Gastroesophageal sphincter (tissue), 4 donors: Measurements from ENCODE around the gene DPEP1. TPM values are rescaled to one million over a fixed set of nuclear protein-coding genes. Genes with fewer than 3 reads are reported as not detected.
A peak's percentile ranks its signal among the peaks of the same experiment; 100 is the strongest.
"Not testable (repeated sequence)": the region's sequence is repeated elsewhere in the genome, so short reads cannot be mapped to it uniquely, and the experiment has no call there.

Experiments
- ATAC-seq: fragments of 150-250 bp; one replicate; pipeline ENCODE4 v1.9.1; 2016; ENCODE audit warnings: mild to moderate bottlenecking, moderate library complexity
- H3K27ac ChIP-seq, 4 donors: fragments of 200-600 bp; sonication (generic) in 3 of 4; 1 replicate in 3 of 4; 2 replicates in 1 of 4; pipeline ENCODE4 v1.5.1; 2016 to 2019
- H3K27me3 ChIP-seq: fragments of 200-600 bp; sonication (generic); one replicate; pipeline ENCODE4 v1.5.1; 2019
- H3K36me3 ChIP-seq, 2 donors: fragments of 200-600 bp; sonication (generic); one replicate each; pipeline ENCODE4 v1.5.1; 2019; ENCODE audit warnings: control low read depth in 1 of 2
- H3K4me1 ChIP-seq, 3 donors: fragments of 200-600 bp; sonication (generic); 1 replicate in 2 of 3; 2 replicates in 1 of 3; pipeline ENCODE4 v1.5.1; 2016 to 2019; ENCODE audit warnings: control low read depth in 2 of 3
- H3K4me3 ChIP-seq, 2 donors: fragments of 200-600 bp; sonication (generic); one replicate each; pipeline ENCODE4 v1.5.1; 2019; ENCODE audit warnings: mild to moderate bottlenecking in 1 of 2, moderate library complexity in 1 of 2
- H3K9me3 ChIP-seq, 3 donors: fragments of 200-600 bp; sonication (generic); one replicate each; pipeline ENCODE4 v1.5.1; 2017 to 2019; ENCODE audit warnings: control low read depth in 2 of 3
- EP300 ChIP-seq: sonication (generic); formaldehyde crosslinking; IDR thresholded peaks from one replicate; pipeline ENCODE4 v1.6.1; 2017; ENCODE audit warnings: antibody characterized with exemption, mild to moderate bottlenecking
- POLR2A ChIP-seq, 2 donors: fragments of 450-650 bp; IDR thresholded peaks; one replicate each; pipeline ENCODE4 v1.6.1; 2017; ENCODE audit warnings: antibody characterized with exemption in 2 of 2, mild to moderate bottlenecking in 2 of 2, moderate library complexity in 1 of 2
- POLR2AphosphoS5 ChIP-seq: sonication (generic); formaldehyde crosslinking; IDR thresholded peaks from one replicate; pipeline ENCODE4 v1.6.1; 2017; ENCODE audit warnings: antibody characterized with exemption
- WGBS, 2 donors: methylation state at CpG; one replicate each; pipeline ENCODE4 v1.1.5; 2018; ENCODE audit warnings: low coverage in 1 of 2; 5-methylcytosine and 5-hydroxymethylcytosine counted together
- total RNA-seq, 4 donors: library from RNA; depleted of rRNA; stranded (reverse); fragments of >200 nt; gene quantifications; one replicate each; pipeline ENCODE4 v1.1.0, GENCODE V29; 2016
- TF ChIP-seq, protein P1 (sequence below), 4 experiments: fragments of 200-600 bp in 2 of 4; fragments of 450-650 bp in 2 of 4; sonication (generic) in 1 of 4; IDR thresholded peaks; one replicate each; pipeline ENCODE4 v1.5.1; 2017 to 2019; ENCODE audit warnings: antibody characterized with exemption in 4 of 4, mild to moderate bottlenecking in 2 of 4, moderate library complexity in 2 of 4

Gene DPEP1
- total RNA-seq, 4 donors from 2014 or later, result 0.54 TPM; not detected in 3

DNA sequence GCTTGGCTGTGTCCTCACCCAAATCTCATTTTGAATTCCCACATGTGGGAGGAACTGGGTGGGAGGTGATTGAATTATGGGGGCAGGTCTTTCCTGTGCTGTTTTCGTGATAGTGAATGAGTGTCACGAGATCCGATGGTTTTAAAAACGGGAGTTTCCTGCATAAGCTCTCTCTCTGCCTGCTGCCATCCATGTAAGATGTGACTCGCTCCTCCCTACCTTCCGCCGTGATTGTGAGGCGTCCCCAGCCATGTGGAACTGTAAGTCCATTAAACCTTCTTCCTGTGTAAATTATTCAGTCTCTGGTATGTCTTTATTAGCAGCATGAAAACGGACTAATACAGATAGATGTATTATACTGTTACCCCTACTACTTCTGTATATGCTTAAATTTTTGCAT lies 47.8 kb downstream of the DPEP1 start:
- no peak overlapping the region for H3K4me3 ChIP-seq
- peaks cover 0 to 21% (median 15%) of the 10 kb centered on the region in 3 donors for H3K4me1 ChIP-seq
- no peaks in the 10 kb centered on the region for H3K9me3 ChIP-seq
- H3K27ac ChIP-seq, result no peak overlapping the region
- ATAC-seq, result no peak
- peaks cover 0 to 45% of the 10 kb centered on the region in 2 donors for H3K36me3 ChIP-seq
- TF ChIP-seq POLR2AphosphoS5 (no peak), EP300 (no peak), POLR2A (IDR thresholded peaks at IDR 0.05) (no peak)
- TF ChIP-seq, protein P1, sequence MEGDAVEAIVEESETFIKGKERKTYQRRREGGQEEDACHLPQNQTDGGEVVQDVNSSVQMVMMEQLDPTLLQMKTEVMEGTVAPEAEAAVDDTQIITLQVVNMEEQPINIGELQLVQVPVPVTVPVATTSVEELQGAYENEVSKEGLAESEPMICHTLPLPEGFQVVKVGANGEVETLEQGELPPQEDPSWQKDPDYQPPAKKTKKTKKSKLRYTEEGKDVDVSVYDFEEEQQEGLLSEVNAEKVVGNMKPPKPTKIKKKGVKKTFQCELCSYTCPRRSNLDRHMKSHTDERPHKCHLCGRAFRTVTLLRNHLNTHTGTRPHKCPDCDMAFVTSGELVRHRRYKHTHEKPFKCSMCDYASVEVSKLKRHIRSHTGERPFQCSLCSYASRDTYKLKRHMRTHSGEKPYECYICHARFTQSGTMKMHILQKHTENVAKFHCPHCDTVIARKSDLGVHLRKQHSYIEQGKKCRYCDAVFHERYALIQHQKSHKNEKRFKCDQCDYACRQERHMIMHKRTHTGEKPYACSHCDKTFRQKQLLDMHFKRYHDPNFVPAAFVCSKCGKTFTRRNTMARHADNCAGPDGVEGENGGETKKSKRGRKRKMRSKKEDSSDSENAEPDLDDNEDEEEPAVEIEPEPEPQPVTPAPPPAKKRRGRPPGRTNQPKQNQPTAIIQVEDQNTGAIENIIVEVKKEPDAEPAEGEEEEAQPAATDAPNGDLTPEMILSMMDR (IDR thresholded peaks at IDR 0.05), result no peak
- WGBS, 2 donors, result 91 to 96% methylated on average over 9 of the region's 9 CpGs
- no peaks in the 10 kb centered on the region for H3K27me3 ChIP-seq

DNA sequence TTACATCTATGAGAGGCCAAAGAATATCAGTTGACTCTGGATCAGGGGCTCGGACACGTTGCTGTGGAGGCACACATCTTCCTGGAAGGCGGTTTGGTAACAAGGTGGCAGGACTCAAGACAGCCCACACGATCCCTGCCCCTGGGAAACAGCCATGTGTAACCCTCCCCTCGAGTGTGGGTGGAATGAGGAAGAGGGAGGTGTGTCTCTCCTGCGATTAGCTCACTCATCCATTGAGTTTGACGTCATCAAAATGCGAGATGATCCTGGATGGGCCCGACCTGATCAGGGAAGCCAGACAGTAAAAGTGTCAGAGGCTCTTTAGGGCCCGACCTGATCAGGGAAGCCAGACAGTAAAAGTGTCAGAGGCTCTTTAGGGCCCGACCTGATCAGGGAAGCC lies 50.8 kb downstream of the DPEP1 start:
- ATAC-seq, H3K9me3 ChIP-seq, H3K27me3 ChIP-seq, H3K4me3 ChIP-seq, H3K27ac ChIP-seq, H3K4me1 ChIP-seq: not testable (repeated sequence)
- 74 to 86% methylated on average over 10 of the region's 11 CpGs for WGBS, 2 donors
- H3K36me3 ChIP-seq, result peaks cover 0 to 45% of the 10 kb centered on the region in 2 donors

DNA sequence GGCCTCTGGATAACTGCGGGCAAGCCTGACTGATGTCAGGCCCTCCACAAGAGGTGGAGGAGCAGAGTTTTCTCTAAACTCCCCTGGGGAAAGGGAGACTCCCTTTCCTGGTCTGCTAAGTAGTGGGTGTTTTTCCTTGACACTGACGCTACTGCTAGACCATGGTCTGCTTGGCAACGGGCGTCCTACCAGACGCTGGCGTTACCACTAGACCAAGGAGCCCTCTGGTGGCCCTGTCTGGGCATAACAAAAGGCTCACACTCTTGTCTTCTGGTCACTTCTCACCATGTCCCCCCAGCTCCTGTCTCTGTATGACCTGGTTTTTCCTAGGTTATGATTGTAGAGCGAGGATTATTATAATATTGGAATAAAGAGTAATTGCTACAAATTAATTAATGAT lies 53.6 kb downstream of the DPEP1 start:
- peaks cover 0 to 23% of the 10 kb centered on the region in 2 donors for H3K36me3 ChIP-seq
- TF ChIP-seq, protein P1 (IDR thresholded peaks at IDR 0.05), result peak in 1 of 4 experiments; percentile 26
- not testable (repeated sequence) for H3K4me1 ChIP-seq, H3K27me3 ChIP-seq, H3K9me3 ChIP-seq, H3K27ac ChIP-seq, ATAC-seq, H3K4me3 ChIP-seq
- WGBS, 2 donors, result 40 to 51% methylated on average over 6 of the region's 7 CpGs

DNA sequence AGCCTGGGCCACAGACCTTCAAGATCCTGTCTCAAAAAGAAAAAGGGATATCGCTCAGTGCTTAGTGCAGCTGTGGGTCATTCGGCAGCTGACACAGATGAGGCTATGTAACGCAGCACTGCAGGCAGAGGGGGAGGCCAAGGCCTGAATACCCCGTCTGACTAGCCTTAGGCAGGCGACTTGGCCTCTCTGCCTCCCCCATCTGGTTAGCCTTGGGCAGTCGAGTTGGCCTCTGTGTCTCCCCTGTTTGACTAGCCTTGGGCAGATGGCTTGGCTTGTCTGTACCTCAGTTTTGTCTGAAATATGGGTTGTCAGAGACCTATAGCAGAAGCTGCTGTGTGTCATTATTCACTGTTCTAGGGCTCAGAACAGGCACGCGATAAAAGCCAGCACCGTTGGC lies 54.2 kb downstream of the DPEP1 start:
- Histone ChIP-seq H3K4me3 (no peak overlapping the region), H3K27ac (no peak overlapping the region), H3K9me3 (no peaks in the 10 kb centered on the region), H3K27me3 (no peaks in the 10 kb centered on the region), H3K36me3 (peaks cover 0 to 16% of the 10 kb centered on the region in 2 donors), H3K4me1 (no peaks in the 10 kb centered on the region)
- ATAC-seq, result no peak
- TF ChIP-seq EP300 (no peak), POLR2AphosphoS5 (no peak), POLR2A (IDR thresholded peaks at IDR 0.05) (no peak)
- TF ChIP-seq, protein P1 (IDR thresholded peaks at IDR 0.05), result no peak
- WGBS, 2 donors, result no CpG with 5 or more reads among the region's 9 CpGs

DNA sequence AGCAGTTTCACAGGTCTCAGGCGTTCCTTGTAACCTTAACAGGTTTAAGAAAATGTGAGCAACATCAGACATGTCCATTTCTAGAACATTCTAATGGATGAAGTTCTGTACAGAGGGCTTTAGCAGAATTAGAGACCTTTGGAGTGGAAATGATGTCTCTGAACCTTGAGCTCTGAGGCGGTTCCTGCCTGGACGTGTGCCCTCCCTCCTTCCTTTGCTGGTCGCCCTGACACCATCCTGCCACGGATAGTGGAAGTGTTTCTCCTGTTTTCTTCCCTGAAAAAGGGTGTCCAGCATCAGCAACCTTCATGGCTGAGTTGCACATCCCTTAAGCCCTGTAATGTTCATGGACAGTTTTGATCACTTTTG lies 55.3 kb downstream of the DPEP1 start:
- ATAC-seq, result no peak
- H3K27me3 ChIP-seq, result no peaks in the 10 kb centered on the region
- no peak overlapping the region for H3K27ac ChIP-seq
- H3K9me3 ChIP-seq, result no peaks in the 10 kb centered on the region
- no peaks in the 10 kb centered on the region for H3K4me1 ChIP-seq
- peaks cover 0 to 8% of the 10 kb centered on the region in 2 donors for H3K36me3 ChIP-seq
- WGBS, 2 donors, result 39 to 66% methylated on average over 4 of the region's 5 CpGs
- no peak for TF ChIP-seq EP300
- TF ChIP-seq POLR2AphosphoS5, result no peak
- no peak for TF ChIP-seq POLR2A (IDR thresholded peaks at IDR 0.05)
- TF ChIP-seq, protein P1 (IDR thresholded peaks at IDR 0.05), result no peak
- H3K4me3 ChIP-seq, result no peak overlapping the region

DNA sequence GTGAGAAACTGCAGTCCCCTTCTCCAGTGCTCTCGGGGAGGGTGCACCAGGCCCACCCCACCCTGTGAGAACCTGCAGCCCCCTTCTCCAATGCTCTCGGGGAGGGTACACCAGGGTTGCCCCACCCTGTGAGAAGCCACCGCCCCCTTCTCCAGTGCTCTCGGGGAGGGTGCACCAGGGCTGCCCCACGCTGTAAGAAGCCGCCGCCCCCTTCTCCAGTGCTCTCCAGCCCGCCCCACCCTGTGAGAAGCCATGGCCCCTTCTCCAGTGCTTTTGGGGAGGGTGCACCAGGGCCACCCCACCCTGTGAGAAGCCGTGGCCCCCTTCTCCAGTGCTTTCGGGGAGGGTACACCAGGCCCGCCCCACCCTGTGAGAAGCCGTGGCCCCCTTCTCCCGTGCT lies 56.3 kb downstream of the DPEP1 start:
- H3K4me3 ChIP-seq, result no peak overlapping the region
- peaks cover 0 to 2% of the 10 kb centered on the region in 2 donors for H3K36me3 ChIP-seq
- no peak for ATAC-seq
- TF ChIP-seq POLR2A (IDR thresholded peaks at IDR 0.05) (no peak), POLR2AphosphoS5 (no peak), EP300 (no peak)
- TF ChIP-seq, protein P1 (IDR thresholded peaks at IDR 0.05), result no peak
- WGBS, 2 donors, result 100% methylated on average over 2 of the region's 13 CpGs; no CpG with 5 or more reads in 1 of the 2 donors
- H3K9me3 ChIP-seq, result no peaks in the 10 kb centered on the region
- no peak overlapping the region for H3K27ac ChIP-seq
- H3K4me1 ChIP-seq, result no peaks in the 10 kb centered on the region
- no peaks in the 10 kb centered on the region for H3K27me3 ChIP-seq
